IMR-90 (cell line): ENCODE measurements around the gene AAK1. TPM values are rescaled to one million over a fixed set of nuclear protein-coding genes. Genes with fewer than 3 reads are reported as not detected.

Source experiments
- ATAC-seq: fragments of 200-7000 bp; cut with Tn5 transposase; 2 replicates; pipeline ENCODE4 v1.9.1; 2020; ENCODE audit warnings: low read depth, mild to moderate bottlenecking, moderate library complexity
- BruUV-seq: library from RNA; stranded (reverse); fragments of 400-500 nt; replicated peaks from 2 replicates; lab custom pipeline; 2021; lab: Mats Ljungman, UMichigan
- CTCF ChIA-PET: fragments of 300-600 bp; formaldehyde crosslinking; extraction: SDS; loops from one replicate; lab custom pipeline; 2021; ENCODE audit warnings: antibody characterized with exemption; lab: Yijun Ruan, JAX
- POLR2A ChIA-PET: fragments of 300-600 bp; sonication (Branson Sonifier 250); formaldehyde crosslinking; loops from one replicate; lab custom pipeline; 2022; ENCODE audit warnings: antibody characterized with exemption; ENCODE audit not compliant: unreplicated experiment; lab: Charles Lee
- DNase-seq: peaks from one replicate; pipeline ENCODE4 v3.0.0; 2013
- H2AFZ ChIP-seq: replicated peaks from 2 replicates; pipeline ENCODE3; 2013; ENCODE audit warnings: low read length, mild to moderate bottlenecking; ENCODE audit not compliant: poor library complexity
- H2AK5ac ChIP-seq: 2 replicates; pipeline ENCODE4 v1.6.1; 2013; ENCODE audit warnings: low read depth, low read length, inconsistent platforms
- H2AK9ac ChIP-seq: replicated peaks from 2 replicates; pipeline ENCODE3; 2013; ENCODE audit warnings: mild to moderate bottlenecking, low read depth, low read length, moderate library complexity; ENCODE audit not compliant: poor library complexity
- H2BK120ac ChIP-seq: 2 replicates; pipeline ENCODE4 v1.6.1; 2013; ENCODE audit warnings: low read depth, low read length, inconsistent platforms
- H2BK15ac ChIP-seq: 3 replicates; pipeline ENCODE4 v1.6.1; 2013; ENCODE audit warnings: low read depth, low read length, inconsistent platforms
- H2BK20ac ChIP-seq: 2 replicates; pipeline ENCODE4 v1.6.1; 2013; ENCODE audit warnings: low read depth, mild to moderate bottlenecking, inconsistent platforms, low read length, moderate library complexity
- H2BK5ac ChIP-seq: 2 replicates; pipeline ENCODE4 v1.6.1; 2013; ENCODE audit warnings: mild to moderate bottlenecking, low read depth, low read length, inconsistent platforms; ENCODE audit not compliant: poor library complexity, severe bottlenecking
- H3K14ac ChIP-seq: replicated peaks from 2 replicates; pipeline ENCODE4 v1.6.1; 2013; ENCODE audit warnings: low read depth, low read length, inconsistent platforms
- H3K18ac ChIP-seq: 2 replicates; pipeline ENCODE4 v1.6.1; 2013; ENCODE audit warnings: low read depth, low read length, control low read depth
- H3K23ac ChIP-seq: 2 replicates; pipeline ENCODE4 v1.6.1; 2013; ENCODE audit warnings: low read depth, low read length, inconsistent platforms
- H3K27ac ChIP-seq: 2 replicates; pipeline ENCODE4 v1.5.1; 2013; ENCODE audit warnings: mild to moderate bottlenecking, control low read depth, low read length; ENCODE audit not compliant: insufficient read depth
- H3K27me3 ChIP-seq: 2 replicates; pipeline ENCODE4 v1.6.1; 2013; ENCODE audit warnings: low read length; ENCODE audit not compliant: control insufficient read depth, insufficient read depth
- H3K36me3 ChIP-seq: 2 replicates; pipeline ENCODE4 v1.6.1; 2013; ENCODE audit warnings: low read length, mixed read lengths; ENCODE audit not compliant: control insufficient read depth, insufficient read depth
- H3K4ac ChIP-seq: 2 replicates; pipeline ENCODE4 v1.6.1; 2013; ENCODE audit warnings: low read depth, low read length, inconsistent platforms
- H3K4me1 ChIP-seq: 2 replicates; pipeline ENCODE4 v1.6.1; 2013; ENCODE audit warnings: low read length, mixed read lengths; ENCODE audit not compliant: control insufficient read depth, insufficient read depth
- H3K4me2 ChIP-seq: 2 replicates; pipeline ENCODE4 v1.6.1; 2013; ENCODE audit warnings: low read depth, mild to moderate bottlenecking, control low read depth, low read length, moderate library complexity
- H3K4me3 ChIP-seq: 2 replicates; pipeline ENCODE4 v1.5.1; 2013; ENCODE audit warnings: low read depth, mild to moderate bottlenecking, control low read depth, low read length, moderate library complexity; ENCODE audit not compliant: insufficient read depth
- H3K56ac ChIP-seq: 2 replicates; pipeline ENCODE4 v1.6.1; 2013; ENCODE audit warnings: low read length, inconsistent platforms; ENCODE audit not compliant: insufficient read depth; ENCODE audit errors: extremely low read depth
- H3K79me1 ChIP-seq, 2 experiments: 2 replicates each; pipeline ENCODE4 v1.6.1; 2013; ENCODE audit warnings: low read length in 2 of 2, inconsistent platforms in 1 of 2, low read depth in 1 of 2
- H3K9ac ChIP-seq: 2 replicates; pipeline ENCODE4 v1.6.1; 2013; ENCODE audit warnings: low read depth, low read length, control low read depth
- H3K9me1 ChIP-seq: 2 replicates; pipeline ENCODE4 v1.6.1; 2013; ENCODE audit warnings: low read length, inconsistent platforms; ENCODE audit not compliant: insufficient read depth
- H3K9me3 ChIP-seq: 2 replicates; pipeline ENCODE4 v1.6.1; 2013; ENCODE audit warnings: low read length; ENCODE audit not compliant: control insufficient read depth, insufficient read depth
- H4K20me1 ChIP-seq: 2 replicates; pipeline ENCODE4 v1.6.1; 2013; ENCODE audit warnings: low read length, inconsistent platforms; ENCODE audit not compliant: insufficient read depth
- H4K5ac ChIP-seq: 2 replicates; pipeline ENCODE4 v1.6.1; 2013; ENCODE audit warnings: mild to moderate bottlenecking, low read depth, low read length, control low read depth
- H4K8ac ChIP-seq, 2 experiments: 2 replicates each; pipeline ENCODE4 v1.6.1; 2013; ENCODE audit warnings: low read depth in 2 of 2, low read length in 2 of 2, control low read depth in 1 of 2, inconsistent platforms in 1 of 2
- H4K91ac ChIP-seq: 2 replicates; pipeline ENCODE4 v1.6.1; 2013; ENCODE audit warnings: low read depth, low read length, inconsistent platforms; ENCODE audit not compliant: insufficient read depth
- FOS ChIP-seq: fragments of 150-350 bp; IDR thresholded peaks from 2 replicates; pipeline ENCODE4 v1.6.1; 2016; ENCODE audit warnings: low read depth, low read length
- MAZ ChIP-seq: IDR thresholded peaks from 2 replicates; pipeline ENCODE4 v1.6.1; 2012; ENCODE audit warnings: low read depth, mild to moderate bottlenecking, low read length, improper control_type of control experiment, moderate library complexity, borderline replicate concordance
- RAD21 ChIP-seq: IDR thresholded peaks from 2 replicates; pipeline ENCODE4 v1.6.1; 2012; ENCODE audit warnings: low read length, improper control_type of control experiment
- SMC3 ChIP-seq: fragments of 150-350 bp; IDR thresholded peaks from 2 replicates; pipeline ENCODE4 v1.6.1; 2016; ENCODE audit warnings: low read depth, mild to moderate bottlenecking, antibody characterized with exemption, low read length, moderate library complexity
- WGBS, 2 experiments: methylation state at CpG; one replicate each; pipeline versions ENCODE4 v1.1.5 to v1.1.7; 2013; ENCODE audit warnings: missing lambda C conversion rate in 2 of 2; ENCODE audit not compliant: insufficient read length in 1 of 2; ENCODE audit errors: extremely low coverage in 2 of 2; 5-methylcytosine and 5-hydroxymethylcytosine counted together
- dilution Hi-C: fragments of 300-500 bp; cut with HindIII; formaldehyde crosslinking; loops from one replicate; pipeline ENCODE4 v1.14.3; 2018; ENCODE audit warnings: low sequenced_read_pairs; ENCODE audit not compliant: unreplicated experiment
- in situ Hi-C: fragments of 300-500 bp; cut with MboI; formaldehyde crosslinking; loops from 3 replicates; pipeline ENCODE4 v1.14.3; 2019; ENCODE audit warnings: low sequenced_read_pairs, inconsistent platforms, mixed read lengths
- intact Hi-C: fragments of 100-400 bp; cut with micrococcal nuclease; formaldehyde crosslinking; loops from 2 replicates; pipeline ENCODE4 v1.10.0; 2022
- polyA plus RNA-seq, 3 experiments: library from polyadenylated mRNA; depleted of rRNA; stranded (reverse); fragments of >200 nt; gene quantifications; 2 replicates each; pipeline ENCODE4 v1.2.3, GENCODE V29; 2012; ENCODE audit warnings: low replicate concordance in 1 of 3
- total RNA-seq: library from RNA; depleted of rRNA; stranded (reverse); fragments of >200 nt; gene quantifications from 2 replicates; pipeline ENCODE4 v1.2.3, GENCODE V29; 2012
- TF ChIP-seq, protein P1 (sequence below): conservative IDR thresholded peaks from 2 replicates; pipeline ENCODE4 v1.5.1; 2012; ENCODE audit warnings: mild to moderate bottlenecking, low read depth, low read length, improper control_type of control experiment

Gene AAK1
- total and polyA plus RNA-seq, 2 of the 4 experiments (the other 2 are of a cell fraction) = 21.9 to 26.5 TPM

GRCh38 chr2:69565431-69565839 is 78.1 kb downstream of the AAK1 start:
- in situ Hi-C loops = loop anchor here (10.0 kb wide), 1 partner anchor 249 kb away; no protein-coding TSS in a partner anchor
- Histone ChIP-seq H3K18ac (no peak overlapping the region), H3K9ac (no peak overlapping the region), H2BK20ac (peak overlapping the region; percentile 50; the same call in 1 of the 2 replicates), H3K23ac (peak overlapping the region; percentile 19; the same call in 1 of the 2 replicates), H3K56ac (no peak overlapping the region), H4K5ac (no peak overlapping the region), H3K14ac (0 out of 2 replicates have a peak overlapping the region, but pooled peaks have one; percentile 48), H2BK15ac (0 out of 3 replicates have a peak overlapping the region, but pooled peaks have one; percentile 1), H3K27ac (no peak overlapping the region), H4K8ac (no peak overlapping the region), H3K4ac (peak overlapping the region; percentile 16; the same call in 1 of the 2 replicates), H4K91ac (no peak overlapping the region; the same call in 1 of the 2 replicates), H2AK9ac (no peak overlapping the region), H3K36me3 (peaks cover 2% of the 10 kb centered on the region; the same call in 1 of the 2 replicates), H3K4me1 (peaks cover 30% of the 10 kb centered on the region), H2AFZ (no peak overlapping the region), H2BK5ac (no peak overlapping the region), H3K27me3 (no peaks in the 10 kb centered on the region), H4K20me1 (peaks cover 60% of the 10 kb centered on the region), H2BK120ac (no peak overlapping the region), H3K79me1 (peaks cover 56 to 94% of the 10 kb centered on the region in 2 experiments), H3K4me2 (no peak overlapping the region), H3K9me1 (peaks cover 42% of the 10 kb centered on the region), H3K4me3 (no peak overlapping the region), H2AK5ac (peak overlapping the region; percentile 68), H3K9me3 (no peaks in the 10 kb centered on the region)
- intact Hi-C loops = loop anchor here (5.0 kb wide), 1 partner anchor 77 kb away; the partner anchor contains the start of gene AAK1
- no peak for ATAC-seq
- CTCF ChIA-PET = interaction anchor here (1.0 to 1.5 kb wide), 3 partner anchors 14 to 159 kb away, joined by 3 to 4 read pairs (median 3); no protein-coding TSS in a partner anchor
- DNase-seq = no peak
- POLR2A ChIA-PET = no interaction called here
- 80% methylated on average over 1 of the region's 3 CpGs; no CpG with 5 or more reads in 1 of the 2 experiments for WGBS, 2 experiments
- no TSS peak for BruUV-seq
- dilution Hi-C loops = no loop called here
- TF ChIP-seq, protein P1, sequence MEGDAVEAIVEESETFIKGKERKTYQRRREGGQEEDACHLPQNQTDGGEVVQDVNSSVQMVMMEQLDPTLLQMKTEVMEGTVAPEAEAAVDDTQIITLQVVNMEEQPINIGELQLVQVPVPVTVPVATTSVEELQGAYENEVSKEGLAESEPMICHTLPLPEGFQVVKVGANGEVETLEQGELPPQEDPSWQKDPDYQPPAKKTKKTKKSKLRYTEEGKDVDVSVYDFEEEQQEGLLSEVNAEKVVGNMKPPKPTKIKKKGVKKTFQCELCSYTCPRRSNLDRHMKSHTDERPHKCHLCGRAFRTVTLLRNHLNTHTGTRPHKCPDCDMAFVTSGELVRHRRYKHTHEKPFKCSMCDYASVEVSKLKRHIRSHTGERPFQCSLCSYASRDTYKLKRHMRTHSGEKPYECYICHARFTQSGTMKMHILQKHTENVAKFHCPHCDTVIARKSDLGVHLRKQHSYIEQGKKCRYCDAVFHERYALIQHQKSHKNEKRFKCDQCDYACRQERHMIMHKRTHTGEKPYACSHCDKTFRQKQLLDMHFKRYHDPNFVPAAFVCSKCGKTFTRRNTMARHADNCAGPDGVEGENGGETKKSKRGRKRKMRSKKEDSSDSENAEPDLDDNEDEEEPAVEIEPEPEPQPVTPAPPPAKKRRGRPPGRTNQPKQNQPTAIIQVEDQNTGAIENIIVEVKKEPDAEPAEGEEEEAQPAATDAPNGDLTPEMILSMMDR = peak; percentile 47
- TF ChIP-seq MAZ (no peak), FOS (no peak), RAD21 (peak; percentile 18; the same call in 1 of the 2 replicates), SMC3 (0 out of 2 replicates have a peak, but pooled peaks have one; percentile 18)
